Measurements from ENCODE around the gene VSX1.

Gene VSX1

GRCh38 chr20:25103526-25103925 lies 21.6 kb upstream of the VSX1 start:
- Histone ChIP-seq H3K4me1 (ENCODE audit: control insufficient read depth, insufficient read depth, low read length) (no peaks in the 10 kb centered on the region), H3K36me3 (ENCODE audit: control insufficient read depth, insufficient read depth, low read length) (no peaks in the 10 kb centered on the region), H3K4me3 (ENCODE audit: low read length) (no peak overlapping the region), H3K9ac (ENCODE audit: low read length) (no peak overlapping the region), H3K27ac (ENCODE audit: low read depth, low read length) (no peak overlapping the region), H3K27me3 (ENCODE audit: control insufficient read depth, insufficient read depth, low read length) (no peaks in the 10 kb centered on the region)

GRCh38 chr20:25100914-25101313 lies 19.0 kb upstream of the VSX1 start:
- H3K4me1 ChIP-seq (ENCODE audit: control insufficient read depth, insufficient read depth, low read length) = no peaks in the 10 kb centered on the region
- no peak overlapping the region for H3K27ac ChIP-seq (ENCODE audit: low read depth, low read length)
- no peaks in the 10 kb centered on the region for H3K36me3 ChIP-seq (ENCODE audit: control insufficient read depth, insufficient read depth, low read length)
- H3K9ac ChIP-seq (ENCODE audit: low read length) = no peak overlapping the region
- H3K27me3 ChIP-seq (ENCODE audit: control insufficient read depth, insufficient read depth, low read length) = no peaks in the 10 kb centered on the region
- H3K4me3 ChIP-seq (ENCODE audit: low read length) = no peak overlapping the region

GRCh38 chr20:25099601-25100140 lies 17.7 kb upstream of the VSX1 start:
- Histone ChIP-seq H3K4me1 (ENCODE audit: control insufficient read depth, insufficient read depth, low read length) (no peaks in the 10 kb centered on the region), H3K9ac (ENCODE audit: low read length) (no peak overlapping the region), H3K36me3 (ENCODE audit: control insufficient read depth, insufficient read depth, low read length) (no peaks in the 10 kb centered on the region), H3K27ac (ENCODE audit: low read depth, low read length) (no peak overlapping the region), H3K27me3 (ENCODE audit: control insufficient read depth, insufficient read depth, low read length) (no peaks in the 10 kb centered on the region), H3K4me3 (ENCODE audit: low read length) (no peak overlapping the region)

- Histone ChIP-seq H3K4me1 (ENCODE audit: control insufficient read depth, insufficient read depth, low read length) (no peaks in the 10 kb centered on the region), H3K9ac (ENCODE audit: low read length) (no peak overlapping the region), H3K4me3 (ENCODE audit: low read length) (no peak overlapping the region), H3K27ac (ENCODE audit: low read depth, low read length) (no peak overlapping the region), H3K36me3 (ENCODE audit: control insufficient read depth, insufficient read depth, low read length) (no peaks in the 10 kb centered on the region), H3K27me3 (ENCODE audit: control insufficient read depth, insufficient read depth, low read length) (no peaks in the 10 kb centered on the region)
These were observed 15.6 kb upstream of the VSX1 start for GRCh38 chr20:25097498-25097897.

GRCh38 chr20:25090492-25091429 lies 8.8 kb upstream of the VSX1 start:
- peaks cover 15% of the 10 kb centered on the region for H3K27me3 ChIP-seq (ENCODE audit: control insufficient read depth, insufficient read depth, low read length)
- H3K4me3 ChIP-seq (ENCODE audit: low read length) = no peak overlapping the region
- no peaks in the 10 kb centered on the region for H3K36me3 ChIP-seq (ENCODE audit: control insufficient read depth, insufficient read depth, low read length)
- no peak overlapping the region for H3K27ac ChIP-seq (ENCODE audit: low read depth, low read length)
- H3K9ac ChIP-seq (ENCODE audit: low read length) = no peak overlapping the region
- no peaks in the 10 kb centered on the region for H3K4me1 ChIP-seq (ENCODE audit: control insufficient read depth, insufficient read depth, low read length)

DNA sequence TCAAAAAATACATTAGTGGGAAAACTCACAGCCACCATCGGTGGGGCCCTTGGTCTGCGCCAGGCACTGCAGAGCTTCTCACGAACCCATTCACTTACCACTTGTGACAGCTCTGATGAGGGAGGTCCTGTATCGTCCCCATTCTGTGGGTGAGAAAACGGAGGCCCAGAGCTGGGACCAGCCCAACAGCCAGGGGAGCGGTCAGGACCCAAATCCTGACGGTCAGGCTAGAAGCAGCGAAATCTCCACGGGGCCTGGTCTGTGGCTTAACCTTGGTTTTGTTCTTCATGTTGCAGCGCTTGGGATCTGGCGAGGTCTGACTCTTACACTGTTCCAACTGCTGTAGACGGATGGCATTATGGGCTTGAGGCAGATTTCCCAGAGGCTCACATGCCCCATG lies 7.7 kb upstream of the VSX1 start:
- Histone ChIP-seq H3K4me1 (ENCODE audit: control insufficient read depth, insufficient read depth, low read length) (no peaks in the 10 kb centered on the region), H3K36me3 (ENCODE audit: control insufficient read depth, insufficient read depth, low read length) (no peaks in the 10 kb centered on the region), H3K9ac (ENCODE audit: low read length) (no peak overlapping the region), H3K27me3 (ENCODE audit: control insufficient read depth, insufficient read depth, low read length) (peaks cover 22% of the 10 kb centered on the region), H3K27ac (ENCODE audit: low read depth, low read length) (no peak overlapping the region), H3K4me3 (ENCODE audit: low read length) (no peak overlapping the region)

DNA sequence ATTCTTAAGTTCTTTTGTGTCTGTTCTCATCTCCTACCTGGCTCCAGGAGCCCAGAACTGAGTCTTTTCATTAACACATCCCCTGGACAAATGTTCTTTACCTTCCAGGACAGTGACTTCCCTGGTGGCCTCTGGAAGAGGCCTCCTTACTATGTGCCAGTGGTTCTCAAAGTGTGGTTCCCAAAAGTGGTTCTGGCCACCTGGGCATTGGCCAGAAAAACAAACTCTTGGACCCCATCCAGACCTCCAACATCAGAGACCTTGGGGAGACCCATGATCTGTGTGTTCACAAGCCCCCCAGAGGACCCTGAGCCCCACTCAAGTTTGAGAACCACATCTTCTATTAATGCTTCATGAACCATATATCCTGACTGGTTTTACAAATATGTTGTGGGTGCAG lies 7.2 kb upstream of the VSX1 start:
- Histone ChIP-seq H3K9ac (ENCODE audit: low read length) (no peak overlapping the region), H3K4me3 (ENCODE audit: low read length) (no peak overlapping the region), H3K36me3 (ENCODE audit: control insufficient read depth, insufficient read depth, low read length) (no peaks in the 10 kb centered on the region), H3K27me3 (ENCODE audit: control insufficient read depth, insufficient read depth, low read length) (peaks cover 27% of the 10 kb centered on the region), H3K4me1 (ENCODE audit: control insufficient read depth, insufficient read depth, low read length) (no peaks in the 10 kb centered on the region), H3K27ac (ENCODE audit: low read depth, low read length) (no peak overlapping the region)

DNA sequence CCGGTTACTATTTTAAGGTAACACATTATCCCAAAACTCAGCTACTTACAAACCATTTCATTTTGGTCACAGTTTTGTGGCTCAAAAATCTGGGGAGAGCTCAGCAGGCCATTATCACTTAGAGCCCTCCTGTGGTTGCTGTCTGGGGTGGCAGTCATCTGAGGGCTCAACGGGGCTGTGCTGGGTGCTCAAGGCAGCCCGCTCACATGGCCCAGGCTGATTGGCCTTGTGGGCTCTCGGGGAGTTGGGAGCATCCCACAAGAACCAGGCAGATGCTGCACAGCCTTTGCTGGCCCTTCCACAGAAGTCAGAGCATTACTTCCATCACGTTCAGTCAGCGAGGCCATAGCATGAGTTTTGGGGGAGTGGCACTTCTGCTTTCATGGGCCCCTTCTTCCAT lies 6.3 kb upstream of the VSX1 start:
- Histone ChIP-seq H3K27me3 (ENCODE audit: control insufficient read depth, insufficient read depth, low read length) (peaks cover 34% of the 10 kb centered on the region), H3K4me1 (ENCODE audit: control insufficient read depth, insufficient read depth, low read length) (no peaks in the 10 kb centered on the region), H3K4me3 (ENCODE audit: low read length) (no peak overlapping the region), H3K36me3 (ENCODE audit: control insufficient read depth, insufficient read depth, low read length) (no peaks in the 10 kb centered on the region), H3K27ac (ENCODE audit: low read depth, low read length) (no peak overlapping the region), H3K9ac (ENCODE audit: low read length) (no peak overlapping the region)

DNA sequence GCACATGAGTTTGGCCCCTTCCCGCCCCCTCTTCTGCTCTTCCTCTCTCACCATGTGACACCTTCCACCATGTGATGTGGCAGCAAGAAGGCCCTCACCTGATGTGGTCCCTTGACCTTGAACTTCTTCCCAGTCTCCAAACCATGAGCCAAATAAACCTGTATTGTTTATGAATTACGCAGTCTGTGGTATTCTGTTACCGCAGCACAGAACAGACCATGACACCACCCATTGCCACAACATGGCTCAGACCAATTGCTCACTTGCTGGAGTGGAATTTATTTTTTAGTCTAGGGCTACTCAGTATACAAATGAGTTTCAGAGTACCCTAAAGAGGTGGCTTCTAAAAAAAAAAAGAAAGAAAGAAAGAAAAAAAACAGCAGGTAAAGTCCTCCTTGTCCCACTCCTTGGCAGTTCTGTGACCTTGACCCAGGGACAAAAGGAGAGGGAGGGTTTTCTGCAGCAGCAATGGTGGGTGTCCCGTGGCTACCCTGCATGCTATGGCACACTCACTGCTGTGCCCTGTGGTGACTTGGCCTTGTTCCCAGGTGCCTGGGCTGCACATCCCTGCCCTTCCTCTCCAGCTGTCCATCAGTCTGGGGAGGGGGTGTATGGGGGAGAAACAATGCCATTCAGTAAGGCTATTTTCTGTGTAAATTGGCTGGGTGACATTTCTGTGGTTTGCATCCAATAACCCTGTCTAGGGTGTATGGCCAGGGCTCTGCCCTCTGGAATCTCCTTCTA lies 5.4 kb upstream of the VSX1 start:
- H3K4me1 ChIP-seq (ENCODE audit: control insufficient read depth, insufficient read depth, low read length) = no peaks in the 10 kb centered on the region
- no peaks in the 10 kb centered on the region for H3K36me3 ChIP-seq (ENCODE audit: control insufficient read depth, insufficient read depth, low read length)
- no peak overlapping the region for H3K27ac ChIP-seq (ENCODE audit: low read depth, low read length)
- H3K27me3 ChIP-seq (ENCODE audit: control insufficient read depth, insufficient read depth, low read length) = peaks cover 43% of the 10 kb centered on the region
- no peak overlapping the region for H3K4me3 ChIP-seq (ENCODE audit: low read length)
- H3K9ac ChIP-seq (ENCODE audit: low read length) = no peak overlapping the region

DNA sequence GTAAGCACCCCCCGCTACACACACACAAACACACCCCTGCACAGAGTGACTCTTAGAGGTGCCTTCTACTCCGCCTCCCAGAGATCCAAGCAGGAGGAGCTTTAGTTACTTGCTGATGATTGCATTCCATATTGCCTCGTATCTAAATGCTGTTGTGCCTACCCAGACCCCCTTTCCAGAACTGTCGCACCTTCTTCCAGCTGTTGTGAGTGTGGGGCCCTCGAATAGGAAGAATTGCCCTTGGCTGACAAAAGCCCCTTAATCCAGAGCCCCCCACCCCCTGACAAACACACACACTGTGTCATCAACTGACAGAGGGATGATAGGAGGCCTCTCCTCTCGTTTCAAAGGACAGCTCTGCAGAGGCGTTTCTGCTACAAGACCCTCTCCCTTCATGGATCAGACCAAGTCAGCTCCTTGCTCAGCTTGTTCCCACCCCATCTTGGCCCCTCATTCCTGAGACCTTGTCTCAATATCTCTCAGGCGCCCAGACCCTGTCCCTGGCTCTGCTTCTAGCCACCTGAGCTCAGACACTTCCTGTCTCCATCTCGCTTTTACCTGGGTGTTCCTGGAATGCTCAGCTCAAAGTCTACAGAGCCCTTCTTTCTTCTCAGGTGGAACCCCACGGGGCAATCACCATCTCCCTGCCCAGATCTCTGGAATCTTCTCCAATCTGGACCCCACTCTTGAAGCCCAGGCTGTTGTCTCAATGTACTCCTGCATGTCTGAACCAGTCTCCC lies 4.0 kb upstream of the VSX1 start:
- Histone ChIP-seq H3K27me3 (ENCODE audit: control insufficient read depth, insufficient read depth, low read length) (peaks cover 49% of the 10 kb centered on the region), H3K4me3 (ENCODE audit: low read length) (no peak overlapping the region), H3K4me1 (ENCODE audit: control insufficient read depth, insufficient read depth, low read length) (no peaks in the 10 kb centered on the region), H3K27ac (ENCODE audit: low read depth, low read length) (no peak overlapping the region), H3K36me3 (ENCODE audit: control insufficient read depth, insufficient read depth, low read length) (no peaks in the 10 kb centered on the region), H3K9ac (ENCODE audit: low read length) (no peak overlapping the region)

DNA sequence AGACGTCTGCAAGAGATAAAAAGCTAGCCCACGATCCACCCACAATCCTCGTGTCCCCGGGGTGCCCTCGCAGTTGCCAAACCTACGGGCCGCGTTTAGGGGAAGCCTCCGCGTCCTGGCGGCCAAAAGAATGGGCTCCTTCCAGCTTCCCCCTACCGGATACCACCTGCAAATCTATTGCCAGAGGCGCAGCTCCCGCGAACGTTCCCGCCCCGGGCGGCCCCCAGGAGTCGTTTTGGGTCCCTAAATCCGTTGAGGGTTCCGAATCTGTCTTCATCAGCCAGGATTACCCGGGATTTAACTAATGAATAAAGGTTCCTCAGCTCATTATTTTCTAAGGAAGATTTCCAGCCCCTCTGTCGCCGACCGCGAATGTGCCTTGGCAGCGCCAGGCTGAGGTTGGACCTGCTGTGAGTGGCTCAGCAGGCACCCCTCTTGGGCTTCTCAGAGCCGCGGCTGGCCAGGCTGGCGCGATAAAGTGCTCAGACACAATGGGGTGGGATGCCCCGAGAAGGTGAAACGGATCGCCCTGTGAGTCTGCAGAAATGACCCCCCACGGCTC lies 2.8 kb upstream of the VSX1 start:
- Histone ChIP-seq H3K27me3 (ENCODE audit: control insufficient read depth, insufficient read depth, low read length) (peaks cover 50% of the 10 kb centered on the region), H3K4me1 (ENCODE audit: control insufficient read depth, insufficient read depth, low read length) (no peaks in the 10 kb centered on the region), H3K36me3 (ENCODE audit: control insufficient read depth, insufficient read depth, low read length) (no peaks in the 10 kb centered on the region), H3K27ac (ENCODE audit: low read depth, low read length) (no peak overlapping the region), H3K9ac (ENCODE audit: low read length) (no peak overlapping the region), H3K4me3 (ENCODE audit: low read length) (no peak overlapping the region)
